Measurements from ENCODE around the gene CLASP2.

CLASP2 gene

DNA sequence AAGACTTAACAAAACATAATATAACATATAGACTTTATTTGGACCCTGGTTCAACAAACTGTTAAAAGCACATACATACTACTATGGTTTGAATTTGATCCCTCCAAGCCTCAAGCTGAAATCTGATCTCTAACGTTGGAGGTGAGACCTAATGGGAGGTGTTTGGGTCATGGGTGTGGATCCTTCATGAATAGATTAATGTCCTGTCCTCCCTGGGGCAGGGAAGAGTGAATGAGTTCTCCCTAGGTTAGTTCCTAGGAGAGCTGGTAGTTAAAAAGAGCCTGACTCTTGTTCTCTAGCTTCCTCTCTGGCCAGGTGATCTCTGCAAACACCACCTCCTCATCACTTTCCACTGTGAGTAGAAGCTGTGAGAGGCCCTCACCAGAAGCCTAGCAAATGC, 36.4 kb downstream of the CLASP2 start:
- no peak for TF ChIP-seq CEBPB (IDR thresholded peaks at IDR 0.05)
- no peak for TF ChIP-seq FOXM1 (IDR thresholded peaks at IDR 0.05; ENCODE audit: borderline replicate concordance, low read depth)
- TF ChIP-seq TEAD4 (IDR thresholded peaks at IDR 0.05) = no peak
- TF ChIP-seq REST (IDR thresholded peaks at IDR 0.05; ENCODE audit: low read depth) = no peak
- TF ChIP-seq TAF1 (IDR thresholded peaks at IDR 0.05; ENCODE audit: low read depth) = no peak
- no peak for TF ChIP-seq NFIC (IDR thresholded peaks at IDR 0.05)
- no peak for TF ChIP-seq YY1 (IDR thresholded peaks at IDR 0.05; ENCODE audit: low read depth)
- no peak for TF ChIP-seq EGR1 (IDR thresholded peaks at IDR 0.05)
- no peak for TF ChIP-seq CREB1 (IDR thresholded peaks at IDR 0.05; ENCODE audit: low read depth)
- TF ChIP-seq, protein P1, sequence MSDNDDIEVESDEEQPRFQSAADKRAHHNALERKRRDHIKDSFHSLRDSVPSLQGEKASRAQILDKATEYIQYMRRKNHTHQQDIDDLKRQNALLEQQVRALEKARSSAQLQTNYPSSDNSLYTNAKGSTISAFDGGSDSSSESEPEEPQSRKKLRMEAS (IDR thresholded peaks at IDR 0.05) = no peak
- TF ChIP-seq EP300 (IDR thresholded peaks at IDR 0.05; ENCODE audit: borderline replicate concordance) = no peak
- TF ChIP-seq RAD21 (IDR thresholded peaks at IDR 0.05; ENCODE audit: low read depth) = no peak
- TF ChIP-seq TCF12 (IDR thresholded peaks at IDR 0.05; ENCODE audit: low read depth) = no peak
- TF ChIP-seq USF1 (IDR thresholded peaks at IDR 0.05) = no peak
- TF ChIP-seq ZBTB7A (IDR thresholded peaks at IDR 0.05; ENCODE audit: low read depth) = no peak

DNA sequence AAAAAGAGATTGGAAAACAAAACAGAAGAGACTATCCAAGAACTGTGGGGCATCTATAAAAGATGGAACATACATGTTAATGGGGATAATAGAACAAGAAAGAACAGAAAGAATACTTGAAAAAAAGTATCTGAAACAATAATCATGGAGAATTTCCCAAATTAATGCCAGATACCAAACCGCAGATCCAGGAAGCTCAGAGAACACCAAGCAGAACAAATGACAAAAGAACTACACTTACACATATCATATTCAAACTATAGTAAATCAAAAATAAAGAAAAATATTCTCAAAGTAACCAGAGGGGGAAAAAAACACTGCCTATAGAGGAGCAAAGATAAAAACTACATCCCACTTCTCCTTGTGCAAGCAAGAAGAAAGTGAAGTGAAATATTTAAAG, 40.0 kb downstream of the CLASP2 start:
- TF ChIP-seq TCF12 (IDR thresholded peaks at IDR 0.05; ENCODE audit: low read depth) (no peak), YY1 (IDR thresholded peaks at IDR 0.05; ENCODE audit: low read depth) (no peak), FOXM1 (IDR thresholded peaks at IDR 0.05; ENCODE audit: borderline replicate concordance, low read depth) (no peak), TAF1 (IDR thresholded peaks at IDR 0.05; ENCODE audit: low read depth) (no peak), REST (IDR thresholded peaks at IDR 0.05; ENCODE audit: low read depth) (no peak), NFIC (IDR thresholded peaks at IDR 0.05) (no peak), CEBPB (IDR thresholded peaks at IDR 0.05) (no peak), TEAD4 (IDR thresholded peaks at IDR 0.05) (no peak), EGR1 (IDR thresholded peaks at IDR 0.05) (no peak), CREB1 (IDR thresholded peaks at IDR 0.05; ENCODE audit: low read depth) (no peak), RAD21 (IDR thresholded peaks at IDR 0.05; ENCODE audit: low read depth) (no peak)

DNA sequence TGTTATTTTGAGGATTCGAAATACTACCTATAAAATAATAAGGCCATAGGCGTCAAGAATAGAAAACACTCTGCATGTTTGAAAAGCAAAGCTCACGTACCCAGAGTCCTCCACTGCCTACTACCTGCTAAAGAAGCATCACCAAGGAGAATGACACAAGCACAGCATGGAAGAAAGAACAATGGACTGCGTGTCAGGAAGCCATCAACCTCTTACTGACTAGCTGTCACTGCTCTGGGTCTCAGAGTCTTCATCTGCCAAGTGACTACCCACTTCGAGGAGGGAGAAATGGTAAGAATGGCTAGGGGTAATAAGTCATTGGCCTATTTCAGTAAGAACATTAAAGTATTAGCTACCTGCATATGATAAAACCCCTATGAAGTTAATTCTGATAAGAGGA, 49.4 kb downstream of the CLASP2 start:
- TF ChIP-seq TEAD4 (IDR thresholded peaks at IDR 0.05) (no peak), TAF1 (IDR thresholded peaks at IDR 0.05; ENCODE audit: low read depth) (no peak), REST (IDR thresholded peaks at IDR 0.05; ENCODE audit: low read depth) (no peak)
- TF ChIP-seq, protein P1 (IDR thresholded peaks at IDR 0.05) = no peak

DNA sequence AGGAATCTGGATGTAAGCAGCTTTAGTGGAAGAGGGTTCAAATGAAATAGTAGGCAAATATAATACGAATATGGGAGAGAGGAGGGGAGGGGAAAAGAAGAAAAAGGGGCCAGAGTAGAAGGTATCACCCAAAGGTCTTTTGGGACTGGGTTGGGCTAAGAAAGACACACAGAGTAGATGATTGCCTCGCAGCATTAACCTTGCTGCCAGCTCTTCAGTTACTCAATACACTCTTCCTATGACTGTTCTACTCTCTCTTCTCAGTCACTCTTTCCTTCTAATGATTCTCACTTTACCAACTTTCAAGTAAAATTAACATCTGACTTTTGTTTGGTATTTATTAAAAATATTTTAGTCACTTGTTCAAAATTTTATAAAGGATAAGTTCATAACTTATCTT, 52.8 kb downstream of the CLASP2 start:
- TF ChIP-seq RAD21 (IDR thresholded peaks at IDR 0.05; ENCODE audit: low read depth) = no peak
- TF ChIP-seq NFIC (IDR thresholded peaks at IDR 0.05) = no peak
- no peak for TF ChIP-seq TCF12 (IDR thresholded peaks at IDR 0.05; ENCODE audit: low read depth)
- no peak for TF ChIP-seq USF1 (IDR thresholded peaks at IDR 0.05)

GRCh38 chr3:33664195-33664594, 53.9 kb downstream of the CLASP2 start:
- TF ChIP-seq USF1 (IDR thresholded peaks at IDR 0.05) (no peak), FOXM1 (IDR thresholded peaks at IDR 0.05; ENCODE audit: borderline replicate concordance, low read depth) (no peak), TAF1 (IDR thresholded peaks at IDR 0.05; ENCODE audit: low read depth) (no peak), TCF12 (IDR thresholded peaks at IDR 0.05; ENCODE audit: low read depth) (no peak), CEBPB (IDR thresholded peaks at IDR 0.05) (no peak), YY1 (IDR thresholded peaks at IDR 0.05; ENCODE audit: low read depth) (no peak), CREB1 (IDR thresholded peaks at IDR 0.05; ENCODE audit: low read depth) (no peak), TEAD4 (IDR thresholded peaks at IDR 0.05) (no peak), EGR1 (IDR thresholded peaks at IDR 0.05) (no peak), EP300 (IDR thresholded peaks at IDR 0.05; ENCODE audit: borderline replicate concordance) (no peak), REST (IDR thresholded peaks at IDR 0.05; ENCODE audit: low read depth) (no peak), ZBTB7A (IDR thresholded peaks at IDR 0.05; ENCODE audit: low read depth) (no peak), RAD21 (IDR thresholded peaks at IDR 0.05; ENCODE audit: low read depth) (no peak)
- TF ChIP-seq, protein P1 (IDR thresholded peaks at IDR 0.05) = no peak

Data from Ishikawa (cell line).